DOHH2 (cell line): ENCODE measurements around the gene IFT57.

Source experiments
- H3F3A ChIP-seq: fragments of 200-600 bp; sonication (generic), shearing (Covaris generic); 2 replicates; pipeline ENCODE4 v1.6.0; 2016; ENCODE audit warnings: antibody characterized with exemption, mild to moderate bottlenecking; ENCODE audit not compliant: control insufficient read depth, insufficient read depth
- H3K27ac ChIP-seq: fragments of 200-600 bp; sonication (generic); 2 replicates; pipeline ENCODE4 v1.5.1; 2014; ENCODE audit warnings: low read depth, mild to moderate bottlenecking, low read length, moderate library complexity
- H3K27me3 ChIP-seq: fragments of 200-600 bp; sonication (generic); 2 replicates; pipeline ENCODE4 v1.6.1; 2014; ENCODE audit warnings: mild to moderate bottlenecking, low read length, mixed read lengths; ENCODE audit not compliant: control insufficient read depth
- H3K36me3 ChIP-seq: fragments of 200-600 bp; sonication (generic); 2 replicates; pipeline ENCODE4 v1.6.1; 2014; ENCODE audit warnings: mild to moderate bottlenecking, low read length, moderate library complexity, mixed read lengths; ENCODE audit not compliant: control insufficient read depth
- H3K4me1 ChIP-seq: fragments of 200-600 bp; sonication (generic); 2 replicates; pipeline ENCODE4 v1.6.1; 2014; ENCODE audit warnings: mild to moderate bottlenecking, low read length, mixed read lengths; ENCODE audit not compliant: control insufficient read depth
- H3K4me2 ChIP-seq: fragments of 200-600 bp; sonication (generic); 2 replicates; pipeline ENCODE4 v1.6.0; 2014; ENCODE audit warnings: mild to moderate bottlenecking, low read length, moderate library complexity
- H3K4me3 ChIP-seq: fragments of 200-600 bp; sonication (generic); 2 replicates; pipeline ENCODE4 v1.5.1; 2014; ENCODE audit warnings: mild to moderate bottlenecking, low read length, mixed read lengths
- H3K79me2 ChIP-seq: fragments of 200-600 bp; sonication (generic); 2 replicates; pipeline ENCODE4 v1.6.1; 2014; ENCODE audit warnings: mild to moderate bottlenecking, low read length, mixed read lengths; ENCODE audit not compliant: control insufficient read depth
- H3K9me2 ChIP-seq: fragments of 200-600 bp; sonication (generic); replicated peaks from 2 replicates; pipeline ENCODE4 v1.6.1; 2014; ENCODE audit warnings: mild to moderate bottlenecking, low read length, mixed read lengths; ENCODE audit not compliant: control insufficient read depth
- H3K9me3 ChIP-seq: fragments of 200-600 bp; sonication (generic); 2 replicates; pipeline ENCODE4 v1.6.1; 2014; ENCODE audit warnings: antibody characterized with exemption, low read length, mixed read lengths; ENCODE audit not compliant: control insufficient read depth, insufficient read depth
- H4K20me1 ChIP-seq: fragments of 200-600 bp; sonication (generic); 2 replicates; pipeline ENCODE4 v1.6.0; 2014; ENCODE audit warnings: low read depth, mild to moderate bottlenecking, antibody characterized with exemption, low read length, moderate library complexity; ENCODE audit not compliant: control insufficient read depth, insufficient read depth
- CTCF ChIP-seq: fragments of 200-600 bp; sonication (generic); IDR thresholded peaks from one replicate; pipeline ENCODE4 v1.5.1; 2014; ENCODE audit warnings: antibody characterized with exemption, mild to moderate bottlenecking, low read depth, low read length; ENCODE audit not compliant: poor library complexity, severe bottlenecking
- EZH2phosphoT487 ChIP-seq: fragments of 200-600 bp; sonication (generic); IDR thresholded peaks from 2 replicates; pipeline ENCODE4 v1.6.1; 2017; ENCODE audit warnings: borderline replicate concordance, mild to moderate bottlenecking, antibody characterized with exemption, low read length, moderate library complexity, mixed read lengths

The IFT57 gene

GRCh38 chr3:108228286-108228685 is 6.1 kb upstream of the IFT57 start:
- H3K4me2 ChIP-seq: no peak overlapping the region
- no peak overlapping the region for H3K27ac ChIP-seq
- no peaks in the 10 kb centered on the region for H3K36me3 ChIP-seq
- no peaks in the 10 kb centered on the region for H3K9me2 ChIP-seq
- peaks cover 15% of the 10 kb centered on the region for H3K4me1 ChIP-seq
- no peaks in the 10 kb centered on the region for H4K20me1 ChIP-seq
- H3F3A ChIP-seq: no peaks in the 10 kb centered on the region
- no peaks in the 10 kb centered on the region for H3K27me3 ChIP-seq
- TF ChIP-seq EZH2phosphoT487 (no peak), CTCF (no peak)
- no peaks in the 10 kb centered on the region for H3K9me3 ChIP-seq
- no peak overlapping the region for H3K4me3 ChIP-seq
- no peaks in the 10 kb centered on the region for H3K79me2 ChIP-seq

GRCh38 chr3:108227131-108227530 is 4.9 kb upstream of the IFT57 start:
- Histone ChIP-seq H3K9me3 (no peaks in the 10 kb centered on the region), H3F3A (no peaks in the 10 kb centered on the region), H3K4me3 (no peak overlapping the region), H3K36me3 (no peaks in the 10 kb centered on the region), H4K20me1 (no peaks in the 10 kb centered on the region), H3K4me2 (no peak overlapping the region), H3K9me2 (no peaks in the 10 kb centered on the region), H3K27ac (no peak overlapping the region), H3K27me3 (no peaks in the 10 kb centered on the region), H3K79me2 (peaks cover 8% of the 10 kb centered on the region), H3K4me1 (peaks cover 20% of the 10 kb centered on the region)
- no peak for TF ChIP-seq EZH2phosphoT487
- TF ChIP-seq CTCF: no peak

GRCh38 chr3:108225221-108225620 is 3.0 kb upstream of the IFT57 start:
- no peak overlapping the region for H3K27ac ChIP-seq
- H3F3A ChIP-seq: no peaks in the 10 kb centered on the region
- no peaks in the 10 kb centered on the region for H4K20me1 ChIP-seq
- H3K4me3 ChIP-seq: no peak overlapping the region
- no peaks in the 10 kb centered on the region for H3K9me3 ChIP-seq
- H3K36me3 ChIP-seq: no peaks in the 10 kb centered on the region
- H3K4me2 ChIP-seq: no peak overlapping the region
- no peaks in the 10 kb centered on the region for H3K27me3 ChIP-seq
- H3K9me2 ChIP-seq: no peaks in the 10 kb centered on the region
- no peak for TF ChIP-seq CTCF
- no peak for TF ChIP-seq EZH2phosphoT487
- H3K79me2 ChIP-seq: peaks cover 27% of the 10 kb centered on the region
- H3K4me1 ChIP-seq: peaks cover 29% of the 10 kb centered on the region
